H1 (cell line): ENCODE results near the gene CLEC3A. TPM values are rescaled to one million over a fixed set of nuclear protein-coding genes. Genes with fewer than 3 reads are reported as not detected.
A peak's percentile ranks its signal among the peaks of the same experiment; 100 is the strongest.

Experiments
- BCL11A ChIP-seq, 2 experiments: IDR thresholded peaks; one replicate each; pipeline ENCODE4 v1.6.1; 2011; ENCODE audit warnings: low read depth in 2 of 2, low read length in 2 of 2, mild to moderate bottlenecking in 2 of 2
- CBX5 ChIP-seq: fragments of 300-800, 300-1000 bp; sonication (generic); IDR thresholded peaks from 2 replicates; pipeline ENCODE4 v1.7.1; 2016; ENCODE audit warnings: antibody characterized with exemption, low read length, low read depth
- CTBP2 ChIP-seq: IDR thresholded peaks from 2 replicates; pipeline ENCODE4 v1.7.0; 2011; ENCODE audit warnings: borderline replicate concordance, mild to moderate bottlenecking, moderate library complexity, mixed read lengths, low read length; ENCODE audit not compliant: insufficient read depth, insufficient read length
- GABPA ChIP-seq: IDR thresholded peaks from 2 replicates; pipeline ENCODE4 v1.6.1; 2011; ENCODE audit warnings: mild to moderate bottlenecking, low read length, moderate library complexity, borderline replicate concordance; ENCODE audit not compliant: insufficient read depth
- JUND ChIP-seq: IDR thresholded peaks from 2 replicates; pipeline ENCODE4 v1.6.1; 2011; ENCODE audit warnings: mild to moderate bottlenecking, improper control_type of control experiment, low read length
- KDM5A ChIP-seq: fragments of 200-600 bp; IDR thresholded peaks from 2 replicates; pipeline ENCODE4 v1.7.1; 2012; ENCODE audit warnings: mild to moderate bottlenecking, low read length, inconsistent platforms, mixed read lengths
- POLR2AphosphoS5 ChIP-seq: IDR thresholded peaks from 2 replicates; pipeline ENCODE4 v1.6.1; 2011; ENCODE audit warnings: low read depth, low read length
- SAP30 ChIP-seq: fragments of 300-600 bp; sonication (generic); IDR thresholded peaks from 2 replicates; pipeline ENCODE4 v1.7.1; 2012; ENCODE audit warnings: low read length, moderate library complexity, mild to moderate bottlenecking, inconsistent platforms; ENCODE audit not compliant: insufficient read depth, insufficient replicate concordance
- SIN3A ChIP-seq, 2 experiments: IDR thresholded peaks in 1 of 2; conservative IDR thresholded peaks in 1 of 2; 2 replicates each; pipeline ENCODE4 v1.6.1; 2011 to 2012; ENCODE audit warnings: low read length in 2 of 2, improper control_type of control experiment in 1 of 2, low read depth in 1 of 2, mild to moderate bottlenecking in 1 of 2
- SP4 ChIP-seq: IDR thresholded peaks from 2 replicates; pipeline ENCODE4 v1.6.1; 2012; ENCODE audit warnings: low read length, inconsistent platforms
- SRF ChIP-seq: IDR thresholded peaks from 2 replicates; pipeline ENCODE4 v1.6.1; 2011; ENCODE audit warnings: mild to moderate bottlenecking, low read depth, low read length, moderate library complexity
- ZNF274 ChIP-seq: IDR thresholded peaks from 2 replicates; pipeline ENCODE4 v1.7.0; 2012; ENCODE audit warnings: low read length, borderline replicate concordance; ENCODE audit errors: extremely low read depth
- polyA plus RNA-seq, 7 experiments: library from polyadenylated mRNA; depleted of rRNA in 3 of 7; stranded (reverse) in 5 of 7; unstranded in 2 of 7; fragments of >200 nt in 5 of 7; fragments of 200-250 nt in 2 of 7; gene quantifications; 1 replicate in 5 of 7; 2 replicates in 1 of 7; 4 replicates in 1 of 7; pipeline versions ENCODE4 v1.2.1 to v1.2.3, GENCODE V29; 2011 to 2013; ENCODE audit warnings: missing spikeins in 2 of 7, mixed read lengths in 2 of 7
- total RNA-seq: library from RNA; stranded (reverse); fragmentation: NEBNext Ultra II Directional; extraction: Animal tissue kit (Norgen Biotek cat#: 25700); gene quantifications from 2 replicates; pipeline ENCODE4 v1.2.1, GENCODE V29; 2021

Gene CLEC3A
- total and polyA plus RNA-seq, 2 of the 8 experiments (the other 6 are each of a cell fraction or from before 2014, with no cell fraction given): not detected

DNA sequence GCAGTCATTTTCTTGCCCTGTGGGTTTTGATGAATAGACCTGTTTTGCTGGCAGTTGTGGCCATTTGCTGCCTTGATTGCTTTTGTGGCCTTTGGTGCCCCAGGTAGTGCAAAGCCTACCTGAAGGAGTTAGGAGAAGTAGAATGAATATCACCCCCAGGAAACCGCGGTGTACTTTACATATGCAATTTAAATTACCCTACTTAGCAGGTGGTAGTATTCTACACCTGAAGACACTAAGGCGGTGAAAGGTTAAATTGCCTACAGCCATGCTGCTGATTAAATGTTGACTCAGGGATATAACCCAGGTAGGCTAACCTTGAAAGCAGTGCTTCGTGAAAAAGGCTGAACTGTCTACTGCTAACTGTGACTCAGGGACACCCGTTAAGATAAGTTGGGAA lies 49.9 kb downstream of the CLEC3A start (continued):
- TF ChIP-seq SAP30 (no peak), JUND (no peak), SP4 (no peak), SIN3A (conservative IDR thresholded peaks at IDR 0.05 in 1 of 2, IDR thresholded peaks at IDR 0.05 in 1 of 2; ENCODE audit: low read depth in 1 of 2, low read length in 2 of 2) (no peak), KDM5A (no peak), BCL11A (IDR thresholded peaks at IDR 0.05; ENCODE audit: low read depth in 2 of 2, low read length in 2 of 2) (peak in 1 of 2 experiments; percentile 49), SRF (no peak), CTBP2 (no peak), GABPA (no peak), CBX5 (no peak), POLR2AphosphoS5 (peak; percentile 95), ZNF274 (0 out of 2 replicates have a peak, but pooled peaks have one; percentile 15)
